NCI-H2227 (cell line): ENCODE data around the gene ZNF311.
"Not testable (repeated sequence)": the region's sequence is repeated elsewhere in the genome, so short reads cannot be mapped to it uniquely, and the experiment has no call there.

Experiments
- DNase-seq: peaks from one replicate; lab custom pipeline; 2025; ENCODE audit not compliant: unreplicated experiment; lab: John Stamatoyannopoulos, UW

The ZNF311 gene

DNA sequence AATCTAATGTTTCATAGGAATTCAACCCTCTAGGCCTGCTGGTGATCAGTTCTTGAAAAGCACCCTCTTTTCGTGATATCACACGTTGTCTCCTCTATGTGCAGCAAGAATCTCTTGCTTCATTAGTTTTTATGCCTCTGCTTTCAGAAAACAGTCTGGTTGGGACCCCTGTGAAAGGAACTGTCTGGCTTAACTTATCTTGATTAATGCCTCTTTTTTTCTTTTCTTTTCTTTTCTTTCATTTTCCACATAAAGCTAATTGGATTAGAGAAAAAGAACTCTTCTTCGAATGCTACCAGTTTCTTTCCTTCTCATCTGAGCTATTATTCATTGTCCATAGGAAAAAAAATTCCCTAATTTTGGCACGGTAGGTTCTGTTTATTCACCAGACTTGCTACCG is 21.3 kb downstream of the ZNF311 start:
- no peak for DNase-seq

DNA sequence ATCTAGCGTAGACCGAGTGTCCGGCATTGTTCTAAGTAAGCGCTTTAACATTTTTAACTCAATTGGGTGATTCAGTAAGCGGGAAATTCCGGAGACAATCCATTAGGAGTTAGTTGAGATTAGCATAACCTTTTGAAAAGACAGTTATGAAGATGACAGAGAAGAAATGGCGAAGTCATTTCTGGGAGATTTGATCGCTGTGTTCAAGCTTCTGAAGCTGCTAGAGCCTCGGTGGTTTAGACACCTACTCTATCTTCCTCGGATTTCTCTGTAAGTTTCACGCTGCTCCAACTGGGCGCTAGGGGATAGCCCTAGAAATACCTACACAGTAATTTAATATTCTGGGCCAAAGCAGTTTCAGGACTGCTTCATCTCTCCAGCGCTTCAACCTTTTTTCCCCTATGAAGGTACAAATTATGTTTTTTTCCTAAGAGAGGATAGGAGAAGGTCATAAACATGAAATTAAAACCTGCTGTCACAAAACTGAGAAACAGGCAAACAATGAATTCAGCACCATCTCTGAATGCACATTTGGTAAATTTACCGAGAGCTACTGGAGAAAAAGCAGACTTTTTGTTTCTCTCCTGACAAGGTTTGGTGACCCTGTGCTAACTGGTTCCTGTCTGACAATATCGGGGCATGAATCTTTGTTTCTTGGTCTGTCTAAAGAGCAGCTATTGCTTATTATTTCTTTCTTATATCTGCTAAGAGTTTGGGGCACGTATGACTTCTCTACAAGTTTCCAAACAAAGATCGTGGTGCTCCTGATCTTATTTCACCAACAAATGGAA is 22.4 kb downstream of the ZNF311 start:
- DNase-seq = peak; percentile 49

DNA sequence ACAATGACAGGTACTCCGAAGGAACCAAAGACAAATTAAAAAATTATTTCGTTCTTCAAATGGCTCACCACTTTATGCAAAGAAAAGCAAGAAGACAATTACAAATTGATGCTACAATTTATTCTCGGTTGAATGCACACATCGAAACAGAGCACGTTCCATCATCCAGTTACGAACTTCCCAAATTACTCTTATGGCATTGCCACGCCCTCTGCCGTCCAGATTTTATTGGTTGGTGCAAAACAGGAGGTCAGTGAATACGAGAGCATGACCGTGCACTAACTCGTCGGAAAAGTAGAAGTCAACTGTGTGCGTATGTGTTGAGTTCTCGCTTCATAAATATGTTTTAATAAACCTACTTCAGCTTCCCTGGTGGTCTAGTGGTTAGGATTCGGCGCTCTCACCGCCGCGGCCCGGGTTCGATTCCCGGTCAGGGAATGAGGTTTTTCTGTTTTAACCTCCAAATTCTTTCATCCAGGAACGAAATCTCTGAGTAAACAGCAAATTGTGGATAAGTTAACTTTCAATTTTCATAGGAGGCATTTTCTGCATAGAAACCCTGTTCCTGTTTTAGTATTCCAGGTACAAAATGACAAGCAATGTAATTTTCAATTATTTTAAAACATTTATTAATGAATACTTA is 23.2 kb downstream of the ZNF311 start:
- peak; percentile 89 for DNase-seq

DNA sequence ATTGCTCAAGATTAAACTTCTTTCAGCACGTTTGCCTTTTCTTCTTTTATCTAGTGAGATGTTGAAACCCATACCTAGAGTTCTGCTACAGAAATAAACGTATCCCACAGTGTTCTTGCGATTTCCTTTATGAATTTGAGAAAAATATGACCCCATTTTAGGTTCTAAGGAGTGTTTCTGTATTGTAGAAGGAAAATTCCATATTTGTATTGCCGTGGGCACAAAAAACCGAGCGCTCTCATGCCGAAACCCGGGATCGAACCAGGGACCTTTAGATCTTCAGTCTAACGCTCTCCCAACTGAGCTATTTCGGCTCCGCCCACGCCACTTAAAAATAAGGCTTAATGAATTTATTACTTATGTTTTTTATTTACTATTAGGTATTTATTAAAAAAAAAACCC is 23.7 kb downstream of the ZNF311 start:
- peak; percentile 91 for DNase-seq

DNA sequence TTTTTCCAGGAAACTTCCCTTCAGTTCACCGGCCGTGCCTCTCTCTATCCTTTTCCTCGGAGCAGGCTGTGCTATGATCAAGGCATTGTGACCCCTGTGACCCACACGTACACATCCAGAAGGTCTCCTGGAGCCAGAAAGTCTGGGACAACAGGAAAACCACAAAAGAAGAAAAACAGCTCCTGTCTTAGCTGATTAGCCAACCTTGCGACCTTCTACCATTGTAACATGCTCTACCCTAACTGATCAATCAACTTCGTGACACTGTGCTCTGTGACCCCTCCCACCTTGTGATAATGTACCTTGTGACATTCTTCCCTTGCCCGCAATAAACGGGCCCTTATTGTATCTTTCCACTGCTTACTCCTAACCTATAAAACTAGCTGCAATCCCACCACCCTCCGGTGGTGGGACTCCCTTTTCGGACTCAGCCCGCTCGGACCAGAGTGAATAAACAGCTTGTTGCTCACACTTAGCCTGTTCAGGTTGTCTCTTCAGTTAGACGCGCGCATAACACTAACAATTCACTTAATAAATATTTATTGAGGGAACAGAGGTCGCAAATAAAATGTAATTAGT is 24.2 kb downstream of the ZNF311 start:
- DNase-seq = peak; percentile 87

DNA sequence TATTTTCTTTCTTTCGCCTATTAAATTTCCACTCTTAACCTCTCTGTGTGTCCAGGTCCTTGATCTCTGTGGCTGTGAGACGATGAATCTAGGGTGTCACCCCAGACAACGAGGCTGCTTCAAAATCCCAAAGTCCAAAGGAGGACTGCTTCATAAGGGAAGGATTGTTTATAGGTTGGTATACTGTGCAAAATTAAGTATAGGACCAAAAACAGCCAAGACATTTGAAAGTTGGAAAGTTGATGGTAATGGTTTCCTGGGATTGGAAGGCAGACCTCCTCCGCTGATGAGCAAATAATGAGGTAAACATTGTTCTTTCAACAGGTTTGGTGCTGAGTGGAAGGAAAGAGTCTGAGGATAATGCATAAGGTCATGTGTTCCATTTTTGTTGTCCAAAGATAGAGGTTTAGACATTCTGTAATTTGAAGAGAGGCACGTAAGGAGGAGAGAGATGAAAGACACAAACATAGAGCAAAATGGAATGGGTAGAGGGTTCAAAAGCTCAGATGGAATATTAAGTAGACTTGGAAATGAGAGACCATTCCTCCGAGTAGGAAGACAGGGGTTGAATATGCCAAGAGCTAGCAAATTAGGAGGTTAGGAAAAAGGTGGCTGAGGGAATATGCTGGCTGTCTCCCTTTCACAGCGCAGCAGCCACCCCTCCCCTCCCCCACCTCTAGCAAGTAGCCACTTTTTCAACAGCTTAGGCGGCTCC is 24.8 kb downstream of the ZNF311 start:
- no peak for DNase-seq

DNA sequence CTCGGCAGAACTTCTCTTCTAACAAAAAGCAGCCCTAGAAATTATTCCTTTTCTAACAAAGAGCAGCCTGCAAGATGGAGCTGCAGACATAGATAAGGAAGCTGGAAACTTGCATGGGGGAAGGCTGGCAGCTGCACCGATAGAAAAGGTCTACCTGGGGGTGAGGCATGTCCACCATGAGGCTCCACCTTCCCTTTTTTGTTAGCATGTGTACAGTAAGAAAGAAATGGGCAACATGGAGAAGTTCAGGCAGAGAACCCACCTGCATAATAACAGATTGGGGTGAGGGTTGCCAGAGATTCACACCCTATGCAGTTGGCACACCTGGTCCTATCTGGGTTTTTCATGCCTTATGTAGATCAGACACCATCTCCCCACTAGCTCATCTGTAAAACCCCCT is 25.4 kb downstream of the ZNF311 start:
- DNase-seq = no peak

DNA sequence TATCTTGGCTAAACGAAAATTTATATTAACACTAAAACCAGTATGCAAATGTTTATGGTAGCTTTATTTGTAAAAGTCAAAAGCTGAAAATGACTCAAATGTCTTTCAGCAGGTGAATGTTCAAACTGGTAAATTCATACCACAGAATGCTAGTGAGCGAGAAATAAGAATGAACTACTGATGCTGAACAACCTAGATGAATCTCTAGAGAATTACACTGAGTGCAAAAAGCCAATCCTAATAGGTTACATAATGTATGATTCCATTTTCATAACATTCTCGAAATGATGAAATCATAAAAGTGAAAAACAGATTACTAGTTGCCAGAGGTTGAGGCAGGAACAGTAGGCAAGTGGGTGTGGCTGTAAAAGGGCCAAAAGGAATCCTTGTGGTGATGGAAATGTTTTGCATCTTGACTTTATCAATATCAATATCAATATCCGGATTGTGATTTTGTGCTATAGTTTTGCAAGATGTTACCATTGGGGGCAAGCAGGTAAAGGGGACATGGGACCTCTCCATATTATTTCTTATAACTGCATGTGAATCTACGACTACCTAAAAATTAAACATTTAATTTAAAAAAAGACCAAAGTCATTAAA is 26.1 kb downstream of the ZNF311 start:
- DNase-seq = no peak

DNA sequence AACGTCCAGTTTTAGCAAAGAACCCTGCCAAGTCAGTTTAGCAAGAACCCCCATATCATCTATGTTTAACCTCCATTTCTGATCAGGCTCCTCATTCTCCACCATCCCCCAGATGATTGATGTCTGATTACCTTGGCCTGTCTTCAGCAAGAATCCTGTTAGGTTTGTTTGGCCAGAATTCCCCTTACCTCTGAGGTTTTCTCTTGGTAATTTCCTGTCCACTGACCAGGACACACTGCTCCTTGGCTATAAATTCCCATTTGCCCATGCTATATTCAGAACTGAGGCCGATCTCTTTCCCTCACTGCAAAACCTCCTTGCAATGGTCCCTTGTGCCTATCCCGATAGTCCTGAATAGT is 27.0 kb downstream of the ZNF311 start:
- no peak for DNase-seq

DNA sequence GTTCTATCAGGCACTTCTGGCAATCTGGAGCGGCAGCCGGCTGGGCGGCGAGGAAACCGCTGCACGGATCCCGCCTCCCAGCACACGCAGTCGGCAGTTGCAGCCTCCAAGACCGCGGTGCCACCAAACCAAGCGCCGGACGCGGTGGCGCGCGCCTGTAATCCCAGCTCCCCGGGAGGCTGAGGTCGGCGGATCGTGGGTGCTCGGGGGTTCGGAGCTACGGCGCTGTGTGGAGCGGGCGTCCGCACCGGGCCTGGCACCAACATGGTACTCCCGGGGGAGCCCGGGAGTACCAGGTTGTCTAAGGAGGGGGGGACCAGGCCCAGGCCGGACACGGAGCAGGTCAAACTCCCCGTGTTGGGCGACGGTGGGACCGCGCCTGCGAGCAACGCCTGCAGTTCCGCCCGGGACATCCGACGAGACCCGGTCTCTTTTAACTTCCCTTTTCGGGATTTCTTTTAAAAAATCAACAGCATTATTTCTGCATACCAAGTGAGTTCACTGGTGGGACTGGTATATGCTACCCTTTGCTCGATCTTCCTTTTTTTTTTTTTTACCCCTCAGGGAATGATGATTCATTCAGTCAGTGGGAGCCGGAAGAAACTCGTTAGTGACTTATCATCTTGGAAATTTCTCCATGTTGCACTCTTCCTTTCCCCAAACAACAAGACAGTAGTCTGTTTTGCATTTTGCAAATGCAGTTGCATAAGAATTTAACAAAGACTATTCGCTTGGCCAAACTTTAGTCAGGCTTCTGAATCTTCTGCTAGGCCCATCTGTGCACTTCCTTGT is 27.6 kb downstream of the ZNF311 start:
- no peak for DNase-seq

DNA sequence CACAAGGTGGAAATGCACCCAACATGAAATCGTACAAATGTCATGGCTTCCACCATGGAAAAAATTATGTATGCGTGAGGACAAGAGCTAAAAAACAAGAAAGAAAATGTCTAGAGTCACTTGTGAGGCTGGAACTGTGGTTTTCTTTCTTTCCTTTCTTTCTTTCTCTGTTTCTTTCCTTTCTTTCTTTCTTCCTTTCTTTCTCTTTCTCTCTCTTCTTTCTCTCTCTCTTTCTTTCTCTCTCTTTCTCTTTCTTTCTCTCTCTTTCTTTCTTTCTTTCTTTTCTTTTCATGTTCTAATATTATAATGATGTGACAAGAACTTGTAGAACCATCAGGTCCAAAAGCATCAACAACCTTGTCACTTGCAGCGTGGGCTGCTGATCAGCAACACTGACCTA is 28.4 kb downstream of the ZNF311 start:
- no peak for DNase-seq

DNA sequence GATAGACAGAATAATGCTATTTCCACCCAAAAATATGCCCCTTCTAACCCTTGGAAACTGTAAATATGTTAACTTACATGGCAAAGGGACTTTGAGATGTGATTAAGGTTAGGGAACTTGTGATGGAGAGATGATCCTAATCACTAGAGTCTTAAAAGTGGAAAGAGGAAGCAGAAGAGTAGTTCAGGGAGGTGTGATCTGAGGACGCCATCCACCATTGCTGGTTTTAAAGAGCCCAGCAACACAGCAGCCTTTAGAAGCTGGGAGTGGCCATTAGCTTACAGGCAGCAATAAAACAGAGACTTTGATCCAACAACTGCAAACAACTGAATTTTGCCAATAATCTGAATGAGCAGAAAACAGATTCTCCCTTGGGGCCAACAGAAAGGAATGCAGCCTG is 30.6 kb downstream of the ZNF311 start:
- DNase-seq = no peak

DNA sequence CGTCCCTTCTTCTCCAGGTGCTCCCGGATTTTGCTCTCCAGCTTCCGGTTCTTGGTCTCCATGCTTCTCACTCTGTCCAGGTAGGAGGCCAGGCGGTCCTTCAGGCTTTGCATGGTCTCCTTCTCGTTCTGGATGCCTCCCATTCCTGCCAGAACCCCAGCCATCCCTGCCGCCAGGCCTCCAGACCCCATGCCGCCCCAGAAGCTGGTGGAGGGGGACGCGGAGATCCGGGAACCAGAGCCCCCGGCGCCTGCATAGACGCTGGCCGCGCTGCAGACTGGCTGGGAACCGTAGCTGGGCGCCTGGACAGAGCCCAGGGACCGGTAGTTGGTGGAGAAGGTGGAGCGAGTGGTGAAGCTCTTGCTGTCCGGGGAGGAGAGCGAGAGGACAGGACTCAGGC is 35.1 kb downstream of the ZNF311 start:
- DNase-seq = not testable (repeated sequence)

DNA sequence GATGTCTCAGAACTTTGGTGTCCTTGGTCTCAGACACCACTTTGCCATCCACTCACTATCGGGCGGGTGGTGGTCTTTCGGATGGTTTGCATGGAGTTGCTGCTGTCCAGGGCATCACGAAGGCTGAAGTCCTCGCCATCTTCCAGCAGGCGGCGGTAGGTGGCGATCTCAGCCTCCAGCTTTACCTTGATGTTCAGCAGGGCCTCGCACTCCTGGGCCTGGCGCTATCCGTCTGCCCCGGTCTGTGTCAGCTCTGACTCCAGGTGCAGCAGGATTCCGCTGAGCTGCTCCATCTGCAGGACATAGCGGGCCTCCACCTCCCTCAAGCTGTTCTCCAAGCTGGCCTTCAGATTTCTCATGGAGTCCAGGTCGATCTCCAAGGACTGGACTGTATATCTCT is 36.0 kb downstream of the ZNF311 start:
- no peak for DNase-seq

DNA sequence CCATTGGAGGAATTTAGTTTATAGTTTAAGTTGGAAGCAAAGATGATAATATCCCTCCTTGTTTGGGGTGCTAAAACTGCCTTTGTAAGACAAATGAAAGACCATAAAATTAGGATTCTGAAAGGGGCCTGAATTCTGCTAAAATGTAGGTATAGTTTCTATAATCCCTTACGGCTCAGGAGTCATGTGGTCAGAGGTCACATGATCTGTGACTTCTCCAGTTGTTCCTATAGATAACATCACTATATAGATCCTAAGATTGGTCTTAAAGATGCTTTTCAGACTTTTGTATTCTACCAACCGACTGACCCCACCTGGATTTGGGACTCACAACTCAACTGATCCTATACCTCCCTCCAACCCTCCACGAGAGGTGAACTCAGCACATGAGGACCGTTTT is 36.6 kb downstream of the ZNF311 start:
- DNase-seq = no peak

DNA sequence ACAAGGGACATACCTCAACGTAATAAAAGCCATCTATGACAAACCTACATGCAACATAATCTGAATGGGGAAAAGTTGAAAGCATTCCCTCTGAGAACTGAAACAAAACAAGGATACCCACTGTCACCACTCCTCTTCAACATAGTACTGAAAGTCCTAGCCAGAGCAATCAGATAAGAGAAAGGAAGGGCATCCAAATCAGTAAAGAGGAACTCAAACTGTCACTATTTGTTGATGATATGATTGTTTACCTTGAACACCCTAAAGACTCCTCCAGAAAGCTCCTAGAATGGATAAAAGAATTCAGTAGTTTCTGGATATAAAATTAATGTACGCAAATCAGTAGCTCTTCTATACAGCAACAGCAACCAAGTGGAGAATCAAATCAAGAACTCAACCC is 39.4 kb downstream of the ZNF311 start:
- no peak for DNase-seq

DNA sequence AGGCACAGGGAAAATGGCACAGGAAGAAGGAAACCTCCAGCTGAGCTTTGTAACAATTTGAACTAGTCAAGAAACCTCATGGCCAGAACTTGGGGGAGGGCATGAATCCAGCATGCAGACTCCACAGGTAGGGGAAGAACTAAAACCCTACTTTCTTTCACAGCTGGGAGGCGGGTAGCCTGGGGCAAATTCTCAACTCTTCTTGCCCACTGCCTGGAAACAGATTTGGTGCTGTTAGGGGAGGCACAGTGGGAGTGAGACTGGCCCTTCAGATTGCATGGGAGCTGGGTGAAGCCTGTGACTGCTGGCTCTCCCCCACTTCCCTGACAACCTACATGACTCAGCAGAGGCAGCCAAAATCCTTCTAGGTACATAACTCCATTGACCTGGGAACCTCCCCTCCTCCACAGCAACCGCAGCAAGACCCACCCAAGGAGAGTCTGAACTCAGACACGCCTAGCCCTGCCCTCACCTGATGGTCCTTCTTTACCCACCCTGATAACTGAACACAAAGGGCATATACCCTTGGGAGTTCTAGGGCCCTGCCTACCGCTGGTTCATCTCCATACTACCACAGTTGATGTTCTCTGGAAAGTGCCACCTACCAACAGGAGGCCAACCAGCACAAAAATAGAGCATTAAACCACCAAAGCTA is 44.1 kb downstream of the ZNF311 start:
- no peak for DNase-seq

DNA sequence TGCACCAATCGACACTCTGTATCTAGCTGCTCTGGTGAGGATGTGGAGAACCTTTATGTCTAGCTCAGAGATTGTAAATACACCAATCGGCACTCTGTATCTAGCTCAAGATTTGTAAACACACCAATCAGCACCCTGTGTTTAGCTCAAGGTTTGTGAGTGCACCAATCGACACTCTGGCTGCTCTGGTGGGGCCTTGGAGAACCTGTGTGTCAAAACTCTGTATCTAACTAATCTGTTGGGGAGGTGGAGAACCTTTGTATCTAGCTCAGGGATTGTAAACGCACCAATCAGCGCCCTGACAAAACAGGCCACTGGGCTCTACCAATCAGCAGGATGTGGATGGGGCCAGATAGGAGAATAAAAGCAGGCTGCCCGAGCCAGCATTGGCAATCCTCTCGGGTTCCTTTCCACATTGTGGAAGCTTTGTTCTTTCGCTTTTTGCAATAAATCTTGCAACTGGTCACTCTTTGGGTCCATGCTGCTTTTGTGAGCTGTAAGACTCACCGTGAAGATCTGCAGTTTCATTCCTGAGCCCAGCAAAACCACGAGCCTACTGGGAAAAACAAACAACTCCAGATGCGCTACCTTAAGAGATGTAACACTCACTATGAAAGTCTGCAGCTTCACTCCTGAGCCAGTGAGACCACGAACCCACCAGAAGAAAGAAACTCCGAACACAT is 46.4 kb downstream of the ZNF311 start:
- not testable (repeated sequence) for DNase-seq

DNA sequence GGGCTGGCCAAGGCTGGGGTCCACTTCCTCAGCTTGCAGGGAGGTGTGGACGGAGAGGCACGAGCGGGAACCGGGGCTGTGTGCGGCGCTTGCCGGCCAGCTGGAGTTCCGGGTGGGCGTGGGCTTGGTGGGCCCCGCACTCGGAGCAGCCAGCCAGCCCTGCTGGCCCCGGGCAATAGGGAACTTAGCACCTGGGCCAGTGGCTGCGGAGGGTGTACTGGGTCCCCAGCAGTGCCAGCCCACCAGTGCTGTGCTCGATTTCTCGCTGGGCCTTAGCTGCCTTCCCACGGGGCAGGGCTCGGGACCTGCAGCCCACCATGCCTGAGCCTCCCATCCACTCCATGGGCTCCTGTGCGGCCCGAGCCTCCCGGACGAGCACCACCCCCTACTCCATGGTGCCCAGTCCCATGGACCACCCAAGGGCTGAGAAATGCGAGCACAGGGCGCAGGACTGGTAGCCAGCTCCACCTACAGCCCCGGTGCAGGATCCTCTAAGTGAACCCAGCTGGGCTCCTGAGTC is 47.3 kb downstream of the ZNF311 start:
- DNase-seq = not testable (repeated sequence)
